Measurements from ENCODE around the gene HIVEP2. TPM values are rescaled to one million over a fixed set of nuclear protein-coding genes. Genes with fewer than 3 reads are reported as not detected.

Gene HIVEP2
- total RNA-seq, 1 donor from 2014 or later = 16.4 TPM

GRCh38 chr6:142751452-142751851 is 193.5 kb downstream of the HIVEP2 start:
- no peak for DNase-seq (ENCODE audit: extremely low read depth, low read depth, low spot score)

GRCh38 chr6:142750998-142751397 is 194.0 kb downstream of the HIVEP2 start:
- no peak for DNase-seq (ENCODE audit: extremely low read depth, low read depth, low spot score)

GRCh38 chr6:142749556-142749955 is 195.4 kb downstream of the HIVEP2 start:
- DNase-seq (ENCODE audit: extremely low read depth, low read depth, low spot score) = no peak

GRCh38 chr6:142746524-142746923 is 198.5 kb downstream of the HIVEP2 start:
- no peak for DNase-seq (ENCODE audit: extremely low read depth, low read depth, low spot score)

GRCh38 chr6:142744836-142745235 is 200.1 kb downstream of the HIVEP2 start:
- DNase-seq (ENCODE audit: extremely low read depth, low read depth, low spot score) = no peak

GRCh38 chr6:142740449-142740848 is 204.5 kb downstream of the HIVEP2 start:
- DNase-seq (ENCODE audit: extremely low read depth, low read depth, low spot score) = no peak

- no peak for DNase-seq (ENCODE audit: extremely low read depth, low read depth, low spot score)
These were observed 206.2 kb downstream of the HIVEP2 start for GRCh38 chr6:142738731-142739130.

GRCh38 chr6:142738035-142738396 is 207.0 kb downstream of the HIVEP2 start:
- no peak for DNase-seq (ENCODE audit: extremely low read depth, low read depth, low spot score)

- DNase-seq (ENCODE audit: extremely low read depth, low read depth, low spot score) = no peak
These were observed 207.5 kb downstream of the HIVEP2 start for GRCh38 chr6:142737368-142738034.

- no peak for DNase-seq (ENCODE audit: extremely low read depth, low read depth, low spot score)
These were observed 209.8 kb downstream of the HIVEP2 start for GRCh38 chr6:142735204-142735603.

- DNase-seq (ENCODE audit: extremely low read depth, low read depth, low spot score) = no peak
These were observed 212.2 kb downstream of the HIVEP2 start for GRCh38 chr6:142732790-142733189.

GRCh38 chr6:142731611-142732010 is 213.4 kb downstream of the HIVEP2 start:
- DNase-seq (ENCODE audit: extremely low read depth, low read depth, low spot score) = no peak

- DNase-seq (ENCODE audit: extremely low read depth, low read depth, low spot score) = no peak
These were observed 215.4 kb downstream of the HIVEP2 start for GRCh38 chr6:142729618-142730017.

- DNase-seq (ENCODE audit: extremely low read depth, low read depth, low spot score) = peak; percentile 90
These were observed 216.0 kb downstream of the HIVEP2 start for GRCh38 chr6:142728910-142729481.

- DNase-seq (ENCODE audit: extremely low read depth, low read depth, low spot score) = peak; percentile 55
These were observed 216.6 kb downstream of the HIVEP2 start for GRCh38 chr6:142728364-142728763.

GRCh38 chr6:142726616-142727015 is 218.4 kb downstream of the HIVEP2 start:
- no peak for DNase-seq (ENCODE audit: extremely low read depth, low read depth, low spot score)

- no peak for DNase-seq (ENCODE audit: extremely low read depth, low read depth, low spot score)
These were observed 219.8 kb downstream of the HIVEP2 start for GRCh38 chr6:142725024-142725770.

GRCh38 chr6:142722841-142723240 is 222.1 kb downstream of the HIVEP2 start:
- no peak for DNase-seq (ENCODE audit: extremely low read depth, low read depth, low spot score)

- DNase-seq (ENCODE audit: extremely low read depth, low read depth, low spot score) = no peak
These were observed 223.0 kb downstream of the HIVEP2 start for GRCh38 chr6:142722012-142722411.

GRCh38 chr6:142721215-142721920 is 223.6 kb downstream of the HIVEP2 start:
- no peak for DNase-seq (ENCODE audit: extremely low read depth, low read depth, low spot score)

GRCh38 chr6:142718667-142719191 is 226.2 kb downstream of the HIVEP2 start:
- DNase-seq (ENCODE audit: extremely low read depth, low read depth, low spot score) = no peak
